HCT116 (cell line): ENCODE results near the gene NLRC5.

Source experiments
- JUND ChIP-seq: IDR thresholded peaks from 2 replicates; pipeline ENCODE4 v1.6.1; 2012
- POLR2AphosphoS5 ChIP-seq: IDR thresholded peaks from 2 replicates; pipeline ENCODE4 v1.6.1; 2011; ENCODE audit warnings: mild to moderate bottlenecking, low read depth, low read length, moderate library complexity
- YY1 ChIP-seq: IDR thresholded peaks from 2 replicates; pipeline ENCODE4 v1.6.1; 2011; ENCODE audit warnings: low read length, low read depth, moderate library complexity, mild to moderate bottlenecking; ENCODE audit not compliant: insufficient replicate concordance; ENCODE audit errors: extremely low read depth
- TF ChIP-seq, protein P1 (sequence below), 3 experiments: fragments of 200-600 bp in 1 of 3; sonication (generic) in 1 of 3; IDR thresholded peaks in 2 of 3; conservative IDR thresholded peaks in 1 of 3; 2 replicates each; pipeline ENCODE4 v1.5.1; 2012 to 2017; ENCODE audit warnings: low read depth in 2 of 3, low read length in 2 of 3, antibody characterized with exemption in 1 of 3, borderline replicate concordance in 1 of 3, control low read depth in 1 of 3, mild to moderate bottlenecking in 1 of 3, mixed read lengths in 1 of 3, mixed run types in 1 of 3, moderate library complexity in 1 of 3; ENCODE audit not compliant: insufficient read depth in 1 of 3
- TF ChIP-seq, protein P2 (sequence below): IDR thresholded peaks from 2 replicates; pipeline ENCODE4 v1.6.1; 2012; ENCODE audit warnings: low read depth

DNA sequence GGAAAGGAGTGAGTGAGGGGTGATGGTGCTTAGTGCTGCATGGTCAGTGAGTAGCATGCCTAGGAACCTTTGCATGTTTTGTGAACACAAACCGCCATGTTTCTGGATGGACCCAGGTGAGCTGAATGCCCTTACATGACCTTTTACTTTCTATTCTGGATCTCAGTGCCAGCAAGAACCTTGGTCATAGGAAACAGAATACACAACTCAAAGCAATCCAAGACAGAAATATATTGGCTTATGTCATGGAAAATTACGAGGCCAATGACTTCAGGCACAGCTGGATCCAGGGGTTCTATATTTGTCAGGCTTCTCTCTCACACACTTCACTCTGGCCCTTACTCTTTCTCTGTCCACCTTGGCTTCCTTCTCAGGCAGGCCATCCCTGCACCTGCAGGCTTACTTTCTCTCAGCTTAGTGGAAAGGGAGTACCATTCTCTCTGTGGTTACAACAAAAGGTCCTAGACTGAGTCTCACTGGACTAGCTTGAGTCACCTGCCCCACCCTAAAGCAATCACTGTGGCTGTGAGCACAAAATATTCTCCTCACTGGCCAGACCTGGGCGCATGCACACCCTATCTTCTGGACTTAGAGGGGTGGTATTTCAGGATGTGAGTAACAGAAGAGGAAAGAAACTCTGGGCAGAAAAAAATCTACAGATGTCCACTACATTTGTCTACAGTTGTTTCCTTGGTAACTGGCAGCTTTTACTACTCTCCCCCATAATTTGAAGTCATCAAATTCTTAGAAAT lies 82.7 kb downstream of the NLRC5 start:
- TF ChIP-seq, protein P1, sequence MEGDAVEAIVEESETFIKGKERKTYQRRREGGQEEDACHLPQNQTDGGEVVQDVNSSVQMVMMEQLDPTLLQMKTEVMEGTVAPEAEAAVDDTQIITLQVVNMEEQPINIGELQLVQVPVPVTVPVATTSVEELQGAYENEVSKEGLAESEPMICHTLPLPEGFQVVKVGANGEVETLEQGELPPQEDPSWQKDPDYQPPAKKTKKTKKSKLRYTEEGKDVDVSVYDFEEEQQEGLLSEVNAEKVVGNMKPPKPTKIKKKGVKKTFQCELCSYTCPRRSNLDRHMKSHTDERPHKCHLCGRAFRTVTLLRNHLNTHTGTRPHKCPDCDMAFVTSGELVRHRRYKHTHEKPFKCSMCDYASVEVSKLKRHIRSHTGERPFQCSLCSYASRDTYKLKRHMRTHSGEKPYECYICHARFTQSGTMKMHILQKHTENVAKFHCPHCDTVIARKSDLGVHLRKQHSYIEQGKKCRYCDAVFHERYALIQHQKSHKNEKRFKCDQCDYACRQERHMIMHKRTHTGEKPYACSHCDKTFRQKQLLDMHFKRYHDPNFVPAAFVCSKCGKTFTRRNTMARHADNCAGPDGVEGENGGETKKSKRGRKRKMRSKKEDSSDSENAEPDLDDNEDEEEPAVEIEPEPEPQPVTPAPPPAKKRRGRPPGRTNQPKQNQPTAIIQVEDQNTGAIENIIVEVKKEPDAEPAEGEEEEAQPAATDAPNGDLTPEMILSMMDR (IDR thresholded peaks at IDR 0.05 in 2 of 3, conservative IDR thresholded peaks at IDR 0.05 in 1 of 3; ENCODE audit: borderline replicate concordance in 1 of 3, insufficient read depth in 1 of 3, low read depth in 2 of 3, low read length in 2 of 3), result no peak
- TF ChIP-seq POLR2AphosphoS5, result no peak
- no peak for TF ChIP-seq JUND
- TF ChIP-seq, protein P2, sequence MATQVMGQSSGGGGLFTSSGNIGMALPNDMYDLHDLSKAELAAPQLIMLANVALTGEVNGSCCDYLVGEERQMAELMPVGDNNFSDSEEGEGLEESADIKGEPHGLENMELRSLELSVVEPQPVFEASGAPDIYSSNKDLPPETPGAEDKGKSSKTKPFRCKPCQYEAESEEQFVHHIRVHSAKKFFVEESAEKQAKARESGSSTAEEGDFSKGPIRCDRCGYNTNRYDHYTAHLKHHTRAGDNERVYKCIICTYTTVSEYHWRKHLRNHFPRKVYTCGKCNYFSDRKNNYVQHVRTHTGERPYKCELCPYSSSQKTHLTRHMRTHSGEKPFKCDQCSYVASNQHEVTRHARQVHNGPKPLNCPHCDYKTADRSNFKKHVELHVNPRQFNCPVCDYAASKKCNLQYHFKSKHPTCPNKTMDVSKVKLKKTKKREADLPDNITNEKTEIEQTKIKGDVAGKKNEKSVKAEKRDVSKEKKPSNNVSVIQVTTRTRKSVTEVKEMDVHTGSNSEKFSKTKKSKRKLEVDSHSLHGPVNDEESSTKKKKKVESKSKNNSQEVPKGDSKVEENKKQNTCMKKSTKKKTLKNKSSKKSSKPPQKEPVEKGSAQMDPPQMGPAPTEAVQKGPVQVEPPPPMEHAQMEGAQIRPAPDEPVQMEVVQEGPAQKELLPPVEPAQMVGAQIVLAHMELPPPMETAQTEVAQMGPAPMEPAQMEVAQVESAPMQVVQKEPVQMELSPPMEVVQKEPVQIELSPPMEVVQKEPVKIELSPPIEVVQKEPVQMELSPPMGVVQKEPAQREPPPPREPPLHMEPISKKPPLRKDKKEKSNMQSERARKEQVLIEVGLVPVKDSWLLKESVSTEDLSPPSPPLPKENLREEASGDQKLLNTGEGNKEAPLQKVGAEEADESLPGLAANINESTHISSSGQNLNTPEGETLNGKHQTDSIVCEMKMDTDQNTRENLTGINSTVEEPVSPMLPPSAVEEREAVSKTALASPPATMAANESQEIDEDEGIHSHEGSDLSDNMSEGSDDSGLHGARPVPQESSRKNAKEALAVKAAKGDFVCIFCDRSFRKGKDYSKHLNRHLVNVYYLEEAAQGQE, result no peak
- TF ChIP-seq YY1, result no peak
